Effector memory CD4-positive, alpha-beta T cell (primary cell): Measurements from ENCODE around the gene VPS18.

Source experiments
- DNase-seq, 3 donors: peaks; one replicate each; pipeline ENCODE4 v3.0.0-alpha.2; 2020
- H3K27ac ChIP-seq: 2 replicates; pipeline ENCODE4 v1.7.0; 2013; ENCODE audit warnings: mild to moderate bottlenecking, low read length, moderate library complexity; ENCODE audit not compliant: insufficient read depth, poor library complexity, severe bottlenecking
- H3K27me3 ChIP-seq: replicated peaks from 2 replicates; pipeline ENCODE4 v1.7.0; 2013; ENCODE audit warnings: mild to moderate bottlenecking, low read length; ENCODE audit not compliant: insufficient read depth, control insufficient read depth, poor library complexity, severe bottlenecking
- H3K36me3 ChIP-seq: 2 replicates; pipeline ENCODE4 v1.7.0; 2013; ENCODE audit warnings: mild to moderate bottlenecking, low read length, moderate library complexity; ENCODE audit not compliant: control insufficient read depth, insufficient read depth
- H3K4me1 ChIP-seq: 2 replicates; pipeline ENCODE4 v1.7.0; 2013; ENCODE audit warnings: low read length, mild to moderate bottlenecking; ENCODE audit not compliant: control insufficient read depth, insufficient read depth, poor library complexity, severe bottlenecking
- H3K4me3 ChIP-seq: 2 replicates; pipeline ENCODE4 v1.7.0; 2013; ENCODE audit warnings: low read length, low read depth, mild to moderate bottlenecking; ENCODE audit not compliant: insufficient read depth, poor library complexity, severe bottlenecking
- H3K9me3 ChIP-seq: 2 replicates; pipeline ENCODE4 v1.7.0; 2013; ENCODE audit warnings: mild to moderate bottlenecking, low read length, moderate library complexity; ENCODE audit not compliant: control insufficient read depth

The VPS18 gene

DNA sequence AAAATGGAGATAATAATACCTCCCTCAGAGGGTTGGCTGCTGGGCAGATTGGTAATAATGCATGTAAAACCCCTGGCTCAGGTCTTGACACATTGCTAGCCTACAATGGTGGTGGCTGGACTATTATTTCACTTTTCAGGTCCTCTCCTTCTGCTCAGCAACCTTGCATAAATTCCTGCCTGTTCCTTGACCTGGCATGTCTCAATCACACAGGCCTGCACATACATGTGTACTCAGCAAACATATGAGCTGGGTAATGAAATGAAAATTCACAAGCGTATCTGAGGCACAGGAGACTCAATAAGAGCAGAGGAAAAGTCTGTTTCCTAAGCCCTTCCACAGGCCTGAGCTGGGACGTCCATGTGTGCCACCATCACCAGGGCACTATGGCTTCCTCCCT is 17.4 kb downstream of the VPS18 start:
- DNase-seq = no peak
- no peaks in the 10 kb centered on the region for H3K9me3 ChIP-seq
- no peak overlapping the region for H3K27ac ChIP-seq
- peaks cover 11% of the 10 kb centered on the region for H3K4me1 ChIP-seq
- H3K36me3 ChIP-seq = no peaks in the 10 kb centered on the region
- H3K4me3 ChIP-seq = no peak overlapping the region
- no peaks in the 10 kb centered on the region for H3K27me3 ChIP-seq

GRCh38 chr15:40912478-40912877 is 18.2 kb downstream of the VPS18 start:
- Histone ChIP-seq H3K4me1 (peaks cover 3% of the 10 kb centered on the region), H3K36me3 (no peaks in the 10 kb centered on the region), H3K4me3 (no peak overlapping the region), H3K27ac (no peak overlapping the region), H3K9me3 (no peaks in the 10 kb centered on the region), H3K27me3 (no peaks in the 10 kb centered on the region)
- no peak for DNase-seq

GRCh38 chr15:40914013-40914412 is 19.8 kb downstream of the VPS18 start:
- Histone ChIP-seq H3K9me3 (no peaks in the 10 kb centered on the region), H3K27me3 (no peaks in the 10 kb centered on the region), H3K27ac (no peak overlapping the region), H3K4me1 (no peaks in the 10 kb centered on the region), H3K36me3 (no peaks in the 10 kb centered on the region), H3K4me3 (no peak overlapping the region)
- no peak for DNase-seq

DNA sequence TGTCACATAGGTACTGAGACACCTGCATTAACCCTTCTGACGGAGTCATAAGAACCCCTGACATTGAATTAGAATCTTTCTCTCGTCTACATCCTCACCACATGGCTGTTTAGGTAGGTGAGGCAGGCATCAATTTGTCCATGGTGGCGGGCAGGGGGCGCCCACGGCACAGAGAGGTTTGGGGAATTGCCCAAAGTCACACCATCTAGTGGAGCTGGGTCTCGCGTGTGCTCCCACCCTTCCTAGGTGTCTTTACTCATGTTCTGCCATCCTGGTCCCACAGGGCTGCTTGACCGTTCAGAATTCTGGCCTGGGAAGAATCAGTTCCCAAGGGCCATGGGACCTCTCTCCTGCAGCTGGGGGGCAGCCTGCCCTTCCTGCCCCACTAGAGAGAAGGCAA is 20.2 kb downstream of the VPS18 start:
- no peak for DNase-seq
- no peaks in the 10 kb centered on the region for H3K36me3 ChIP-seq
- H3K27ac ChIP-seq = no peak overlapping the region
- H3K9me3 ChIP-seq = no peaks in the 10 kb centered on the region
- no peak overlapping the region for H3K4me3 ChIP-seq
- no peaks in the 10 kb centered on the region for H3K4me1 ChIP-seq
- H3K27me3 ChIP-seq = no peaks in the 10 kb centered on the region

DNA sequence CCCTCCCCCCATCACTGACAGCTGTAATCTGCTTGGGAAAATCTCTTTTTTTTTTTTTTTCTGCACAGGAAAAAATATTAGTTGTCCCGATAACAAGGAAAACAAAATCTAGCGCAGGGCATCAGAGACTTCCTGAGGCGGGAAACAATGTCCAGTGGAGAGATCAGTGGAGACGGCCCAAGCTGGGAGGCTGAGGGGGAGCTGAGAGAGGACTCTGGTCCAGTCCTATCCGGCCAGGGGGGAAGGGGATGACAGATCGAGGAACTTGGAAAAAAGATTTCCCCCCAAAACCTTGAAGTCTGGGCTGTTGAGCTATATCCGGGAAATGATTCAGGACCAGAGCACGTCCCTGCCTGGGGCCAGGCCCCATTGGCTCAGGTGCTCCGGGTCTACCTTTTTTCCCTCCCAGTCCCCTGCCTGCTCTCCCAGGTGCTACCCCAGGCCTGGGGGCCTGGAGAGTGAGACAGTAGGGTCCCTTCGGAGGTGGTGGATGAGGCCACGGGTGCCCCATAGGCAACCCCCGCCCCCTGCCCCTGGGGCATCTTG is 20.9 kb downstream of the VPS18 start:
- Histone ChIP-seq H3K36me3 (no peaks in the 10 kb centered on the region), H3K4me1 (no peaks in the 10 kb centered on the region), H3K4me3 (no peak overlapping the region), H3K9me3 (no peaks in the 10 kb centered on the region), H3K27ac (no peak overlapping the region), H3K27me3 (no peaks in the 10 kb centered on the region)
- DNase-seq = no peak

GRCh38 chr15:40915679-40916078 is 21.4 kb downstream of the VPS18 start:
- H3K9me3 ChIP-seq = no peaks in the 10 kb centered on the region
- no peaks in the 10 kb centered on the region for H3K36me3 ChIP-seq
- no peak overlapping the region for H3K4me3 ChIP-seq
- H3K4me1 ChIP-seq = no peaks in the 10 kb centered on the region
- H3K27ac ChIP-seq = no peak overlapping the region
- DNase-seq = no peak
- no peaks in the 10 kb centered on the region for H3K27me3 ChIP-seq

- no peak for DNase-seq
- Histone ChIP-seq H3K4me3 (no peak overlapping the region), H3K4me1 (no peaks in the 10 kb centered on the region), H3K9me3 (no peaks in the 10 kb centered on the region), H3K36me3 (no peaks in the 10 kb centered on the region), H3K27me3 (no peaks in the 10 kb centered on the region), H3K27ac (no peak overlapping the region)
These were observed 23.3 kb downstream of the VPS18 start for GRCh38 chr15:40917585-40917984.

DNA sequence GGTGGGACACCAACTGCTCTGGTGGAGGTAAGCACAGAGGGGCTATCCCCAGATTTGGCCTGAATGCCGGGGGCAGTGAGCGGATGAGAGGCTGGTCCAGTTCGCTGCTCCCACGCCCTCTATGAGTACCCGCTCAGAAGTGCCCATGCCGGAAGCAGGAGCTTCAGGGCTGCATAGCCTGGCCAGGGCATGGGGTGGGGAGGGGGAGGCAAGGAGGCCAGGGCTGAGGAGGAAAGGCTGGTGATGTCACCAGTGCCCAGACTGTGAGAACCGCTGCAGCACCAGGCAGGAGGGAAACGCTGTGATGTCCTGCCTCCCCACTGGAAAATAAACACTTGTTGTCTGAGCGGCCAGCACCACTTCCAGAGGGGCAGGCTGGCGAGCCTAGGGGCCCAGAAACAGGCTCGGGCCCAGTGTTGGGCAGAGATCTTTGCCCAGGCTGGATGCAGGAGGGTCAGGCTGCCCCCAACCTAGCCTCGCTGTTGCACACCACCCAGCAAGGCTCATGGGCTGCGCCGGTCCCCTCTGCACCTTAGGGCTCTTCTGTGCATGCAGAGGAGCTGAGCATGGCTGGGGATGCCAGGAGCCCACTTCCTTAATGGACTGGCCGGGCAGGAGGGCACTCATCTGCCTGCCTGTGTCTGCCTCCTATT is 24.0 kb downstream of the VPS18 start:
- Histone ChIP-seq H3K9me3 (no peaks in the 10 kb centered on the region), H3K27me3 (no peaks in the 10 kb centered on the region), H3K4me3 (no peak overlapping the region), H3K36me3 (no peaks in the 10 kb centered on the region), H3K27ac (no peak overlapping the region), H3K4me1 (no peaks in the 10 kb centered on the region)
- no peak for DNase-seq

- no peak for DNase-seq
- H3K9me3 ChIP-seq = no peaks in the 10 kb centered on the region
- no peak overlapping the region for H3K4me3 ChIP-seq
- no peaks in the 10 kb centered on the region for H3K36me3 ChIP-seq
- no peak overlapping the region for H3K27ac ChIP-seq
- no peaks in the 10 kb centered on the region for H3K27me3 ChIP-seq
- no peaks in the 10 kb centered on the region for H3K4me1 ChIP-seq
These were observed 24.6 kb downstream of the VPS18 start for GRCh38 chr15:40918799-40919392.

DNA sequence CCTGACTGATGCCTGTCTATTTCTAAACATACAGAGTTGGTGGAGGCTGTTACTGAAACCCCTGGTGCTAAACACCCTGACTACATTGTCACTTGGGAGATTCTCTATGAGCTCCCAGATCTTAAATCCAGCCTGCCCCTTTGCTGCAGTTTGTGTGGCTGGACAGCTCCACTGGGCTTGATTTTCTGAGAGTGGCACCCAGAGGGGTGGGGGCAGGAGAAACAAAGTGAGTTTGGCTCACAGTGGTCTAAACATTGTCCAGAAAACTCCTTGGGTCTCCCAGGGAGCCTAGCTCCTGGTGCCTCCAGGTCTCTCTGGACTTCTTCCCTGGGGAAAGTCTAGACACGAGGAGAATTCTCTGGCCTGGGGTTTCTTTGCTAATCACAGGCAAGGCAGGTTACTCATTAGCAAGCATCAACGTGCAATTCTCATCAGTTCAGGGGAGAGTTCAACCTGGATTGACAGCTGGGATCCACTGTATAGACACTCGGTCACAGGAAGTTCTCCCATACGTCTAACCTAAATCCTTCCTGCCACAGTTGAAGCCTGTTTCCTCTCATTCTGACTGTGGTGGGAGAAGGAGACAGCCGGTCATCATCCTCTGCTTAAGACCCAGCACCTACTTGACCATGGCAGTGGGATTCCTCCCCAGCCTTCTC is 27.8 kb downstream of the VPS18 start:
- peaks cover 17% of the 10 kb centered on the region for H3K4me1 ChIP-seq
- no peaks in the 10 kb centered on the region for H3K36me3 ChIP-seq
- peaks cover 14% of the 10 kb centered on the region for H3K27me3 ChIP-seq
- no peaks in the 10 kb centered on the region for H3K9me3 ChIP-seq
- DNase-seq = no peak
- H3K27ac ChIP-seq = no peak overlapping the region
- H3K4me3 ChIP-seq = no peak overlapping the region
